Peyer's patch (tissue), 4 donors: ENCODE data around the gene C10orf105. TPM values are rescaled to one million over a fixed set of nuclear protein-coding genes. Genes with fewer than 3 reads are reported as not detected.
A peak's percentile ranks its signal among the peaks of the same experiment; 100 is the strongest.

Source experiments
- DNase-seq, 3 donors: peaks; one replicate each; pipeline ENCODE4 v3.0.0-alpha.2; 2017 to 2019
- H3K27ac ChIP-seq, 4 donors: fragments of 200-600 bp; sonication (generic); one replicate each; pipeline ENCODE4 v1.5.1; 2016 to 2019
- H3K27me3 ChIP-seq, 2 donors: fragments of 200-600 bp; sonication (generic); one replicate each; pipeline ENCODE4 v1.5.1; 2019
- H3K36me3 ChIP-seq, 3 donors: fragments of 200-600 bp; sonication (generic); one replicate each; pipeline ENCODE4 v1.5.1; 2016 to 2019
- H3K4me1 ChIP-seq, 4 donors: fragments of 200-600 bp; sonication (generic); one replicate each; pipeline ENCODE4 v1.5.1; 2016 to 2019
- H3K4me3 ChIP-seq, 4 donors: fragments of 200-600 bp; sonication (generic); 1 replicate in 3 of 4; 2 replicates in 1 of 4; pipeline ENCODE4 v1.5.1; 2016 to 2019; ENCODE audit warnings: mild to moderate bottlenecking in 1 of 4
- H3K9me3 ChIP-seq, 4 donors: fragments of 200-600 bp; sonication (generic); one replicate each; pipeline ENCODE4 v1.5.1; 2016 to 2019; ENCODE audit warnings: mild to moderate bottlenecking in 1 of 4
- POLR2A ChIP-seq, 2 donors: fragments of 450-650 bp; IDR thresholded peaks; one replicate each; pipeline ENCODE4 v1.5.1; 2017; ENCODE audit warnings: antibody characterized with exemption in 2 of 2, mild to moderate bottlenecking in 2 of 2, moderate library complexity in 2 of 2
- total RNA-seq, 4 donors: library from RNA; depleted of rRNA; stranded (reverse); fragments of >200 nt; gene quantifications; one replicate each; pipeline ENCODE4 v1.1.0, GENCODE V29; 2016
- TF ChIP-seq, protein P1 (sequence below), 6 experiments: fragments of 450-650 bp in 4 of 6; fragments of 200-600 bp in 2 of 6; sonication (generic) in 1 of 6; IDR thresholded peaks; one replicate each; pipeline ENCODE4 v1.5.1; 2017 to 2019; ENCODE audit warnings: antibody characterized with exemption in 6 of 6, mild to moderate bottlenecking in 3 of 6, moderate library complexity in 1 of 6

Gene C10orf105, protein sequence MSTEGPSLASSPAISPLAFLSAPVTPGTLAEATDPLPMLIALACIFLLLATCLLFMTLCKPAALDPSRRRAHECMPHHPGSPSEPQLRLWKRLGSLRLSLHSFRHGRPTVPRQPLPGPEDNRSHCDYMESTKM
- under 1 TPM in 1 of 4 donors, not detected in 3; 0.27 TPM for total RNA-seq

DNA sequence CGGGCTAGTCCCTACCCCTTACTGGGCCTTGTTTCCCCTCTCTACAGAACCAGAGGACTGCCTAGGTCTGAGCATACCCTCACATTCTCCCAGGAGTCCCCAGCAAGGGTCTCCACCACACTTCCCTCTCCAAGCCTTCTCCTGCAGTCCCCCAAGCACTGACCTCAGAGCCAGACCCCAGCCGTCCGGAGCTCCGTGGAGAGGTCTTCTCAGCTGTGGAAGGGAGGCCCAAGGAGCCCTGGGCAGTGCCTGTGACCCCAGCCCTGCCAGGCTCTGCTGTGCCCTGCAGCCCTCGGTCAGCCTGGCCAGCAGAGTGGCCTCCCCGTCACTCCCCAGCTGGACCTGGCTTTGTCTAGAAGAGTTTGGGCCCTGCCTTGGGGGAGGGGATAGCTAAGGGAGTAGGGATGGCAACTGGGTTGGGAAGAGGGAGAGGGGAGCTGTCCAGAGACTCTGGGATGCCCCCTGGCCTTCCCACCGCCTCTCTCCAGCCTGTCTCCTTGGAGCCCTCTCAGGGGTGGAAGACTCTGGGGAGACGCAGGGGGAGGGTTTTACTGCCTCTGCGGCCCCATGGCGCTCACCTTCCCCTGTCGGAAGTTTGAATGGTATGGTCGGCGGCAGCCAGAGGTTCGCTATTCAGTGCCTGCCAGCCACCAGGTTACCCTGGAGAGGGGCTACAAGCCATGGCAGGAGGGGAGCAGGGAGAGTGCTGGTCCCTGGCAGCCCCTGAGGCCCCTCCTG lies at the start of gene C10orf105:
Gene C10orf105, minus strand, starts transcription at position 315 of the 738 bp plus-strand sequence. CDS start 3,441 bp downstream, outside the sequence.
- H3K36me3 ChIP-seq = no peaks in the 10 kb centered on the region
- no peak for DNase-seq
- peak within 1 kb of the TSS in 2 of 4 donors; percentile 7 to 55 for H3K27ac ChIP-seq
- H3K9me3 ChIP-seq = no peaks in the 10 kb centered on the region
- no peak within 1 kb of the TSS for H3K4me3 ChIP-seq
- no peaks in the 10 kb centered on the region for H3K27me3 ChIP-seq
- H3K4me1 ChIP-seq = peaks cover 0 to 14% (median 7%) of the 10 kb centered on the region in 4 donors
- TF ChIP-seq, protein P1, sequence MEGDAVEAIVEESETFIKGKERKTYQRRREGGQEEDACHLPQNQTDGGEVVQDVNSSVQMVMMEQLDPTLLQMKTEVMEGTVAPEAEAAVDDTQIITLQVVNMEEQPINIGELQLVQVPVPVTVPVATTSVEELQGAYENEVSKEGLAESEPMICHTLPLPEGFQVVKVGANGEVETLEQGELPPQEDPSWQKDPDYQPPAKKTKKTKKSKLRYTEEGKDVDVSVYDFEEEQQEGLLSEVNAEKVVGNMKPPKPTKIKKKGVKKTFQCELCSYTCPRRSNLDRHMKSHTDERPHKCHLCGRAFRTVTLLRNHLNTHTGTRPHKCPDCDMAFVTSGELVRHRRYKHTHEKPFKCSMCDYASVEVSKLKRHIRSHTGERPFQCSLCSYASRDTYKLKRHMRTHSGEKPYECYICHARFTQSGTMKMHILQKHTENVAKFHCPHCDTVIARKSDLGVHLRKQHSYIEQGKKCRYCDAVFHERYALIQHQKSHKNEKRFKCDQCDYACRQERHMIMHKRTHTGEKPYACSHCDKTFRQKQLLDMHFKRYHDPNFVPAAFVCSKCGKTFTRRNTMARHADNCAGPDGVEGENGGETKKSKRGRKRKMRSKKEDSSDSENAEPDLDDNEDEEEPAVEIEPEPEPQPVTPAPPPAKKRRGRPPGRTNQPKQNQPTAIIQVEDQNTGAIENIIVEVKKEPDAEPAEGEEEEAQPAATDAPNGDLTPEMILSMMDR (IDR thresholded peaks at IDR 0.05) = no peak
- no peak for TF ChIP-seq POLR2A (IDR thresholded peaks at IDR 0.05)

- TF ChIP-seq POLR2A (IDR thresholded peaks at IDR 0.05) = peak; percentile 38 to 55
- TF ChIP-seq, protein P1 (IDR thresholded peaks at IDR 0.05) = no peak
- Histone ChIP-seq H3K4me3 (peak overlapping the region in 3 of 4 donors; percentile 4 to 30 (median 24)), H3K9me3 (no peaks in the 10 kb centered on the region), H3K27ac (peak overlapping the region; percentile 84 to 99 (median 90)), H3K4me1 (peaks cover 21 to 86% (median 60%) of the 10 kb centered on the region in 4 donors), H3K36me3 (no peaks in the 10 kb centered on the region), H3K27me3 (no peaks in the 10 kb centered on the region)
- peak in 2 of 3 donors; percentile 81 to 85 for DNase-seq
Observed at GRCh38 chr10:71767420-71768035, 48.0 kb upstream of the C10orf105 start.

DNA sequence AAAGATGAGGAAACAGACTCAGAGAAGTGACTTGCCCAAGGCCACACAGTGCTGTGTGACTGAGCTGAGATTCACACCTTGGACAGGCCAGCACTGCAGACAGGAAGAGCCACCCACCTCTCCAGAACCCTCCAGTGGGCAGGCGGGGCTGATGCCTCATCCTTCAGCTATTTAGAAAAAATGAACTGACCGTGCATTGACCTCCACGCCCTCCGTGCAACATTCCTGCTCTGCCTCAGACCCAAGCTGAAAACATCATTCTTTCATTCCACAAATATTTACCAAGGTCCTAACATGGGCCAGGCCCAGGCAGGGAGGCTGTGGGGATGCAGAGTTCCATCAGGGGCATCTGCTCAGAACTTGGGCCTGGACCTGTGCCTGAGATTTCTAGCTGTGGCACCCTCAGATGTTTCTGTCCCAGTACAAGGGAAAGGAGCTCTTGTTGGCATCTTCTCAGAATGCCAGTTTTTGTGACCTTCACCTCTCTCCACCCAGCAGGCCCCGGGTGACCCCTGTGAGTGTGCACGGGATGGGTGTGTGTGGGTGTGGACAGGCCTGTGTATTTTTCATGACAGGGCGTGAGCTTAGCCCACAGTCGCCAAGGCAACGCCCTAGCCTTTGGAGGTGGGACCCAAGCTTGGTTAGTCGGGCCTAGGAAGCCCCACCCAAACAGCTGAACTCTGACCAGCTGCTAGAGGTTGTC lies 47.3 kb upstream of the C10orf105 start:
- no peak for TF ChIP-seq POLR2A (IDR thresholded peaks at IDR 0.05)
- TF ChIP-seq, protein P1 (IDR thresholded peaks at IDR 0.05) = no peak
- peak overlapping the region; percentile 84 to 99 (median 90) for H3K27ac ChIP-seq
- H3K27me3 ChIP-seq = no peaks in the 10 kb centered on the region
- peak overlapping the region in 2 of 4 donors; percentile 24 to 30 for H3K4me3 ChIP-seq
- peaks cover 21 to 88% (median 56%) of the 10 kb centered on the region in 4 donors for H3K4me1 ChIP-seq
- peaks cover 0 to 6% (median 0%) of the 10 kb centered on the region in 3 donors for H3K36me3 ChIP-seq
- H3K9me3 ChIP-seq = no peaks in the 10 kb centered on the region
- DNase-seq = peak; percentile 56 to 95 (median 95)

GRCh38 chr10:71765906-71766716 lies 46.5 kb upstream of the C10orf105 start:
- H3K4me1 ChIP-seq = peaks cover 21 to 82% (median 52%) of the 10 kb centered on the region in 4 donors
- no peaks in the 10 kb centered on the region for H3K27me3 ChIP-seq
- H3K4me3 ChIP-seq = no peak overlapping the region
- TF ChIP-seq, protein P1 (IDR thresholded peaks at IDR 0.05) = no peak
- TF ChIP-seq POLR2A (IDR thresholded peaks at IDR 0.05) = no peak
- no peak for DNase-seq
- H3K36me3 ChIP-seq = peaks cover 0 to 12% (median 0%) of the 10 kb centered on the region in 3 donors
- H3K27ac ChIP-seq = peak overlapping the region; percentile 84 to 99 (median 90)
- H3K9me3 ChIP-seq = no peaks in the 10 kb centered on the region
